Measurements from ENCODE around the gene LHX4. TPM values are rescaled to one million over a fixed set of nuclear protein-coding genes. Genes with fewer than 3 reads are reported as not detected.

The LHX4 gene
- total and polyA plus RNA-seq, 2 of the 4 experiments (the other 2 are of a cell fraction), result 0.05 to 0.18 TPM

DNA sequence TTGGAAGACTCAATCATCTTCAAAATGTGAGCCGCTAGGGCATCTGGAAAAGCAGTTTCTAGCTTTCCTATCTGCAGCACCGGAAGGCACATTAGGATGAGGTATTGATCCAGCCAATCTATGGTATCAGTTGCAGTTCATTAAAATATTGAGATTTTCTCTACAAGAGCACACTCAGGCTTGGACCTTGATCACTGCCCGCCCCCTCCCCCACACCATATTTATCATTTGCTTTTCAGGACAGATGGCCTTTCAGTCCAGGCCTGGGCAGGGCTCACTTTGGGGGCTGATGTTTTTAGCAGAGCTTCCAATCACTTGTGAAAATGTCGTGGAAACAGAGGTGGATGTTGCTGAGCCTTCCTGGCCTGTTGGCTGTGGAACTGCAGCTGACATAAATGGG lies 17.5 kb downstream of the LHX4 start:
- Histone ChIP-seq H2BK5ac (ENCODE audit: low read depth, low read length, poor library complexity, severe bottlenecking) (no peak overlapping the region), H3K4ac (ENCODE audit: low read depth, low read length) (no peak overlapping the region), H2AFZ (replicated peaks; ENCODE audit: low read length, poor library complexity) (no peak overlapping the region), H3K56ac (ENCODE audit: extremely low read depth, insufficient read depth, low read length) (no peak overlapping the region), H2BK20ac (ENCODE audit: low read depth, low read length) (no peak overlapping the region), H3K27me3 (ENCODE audit: control insufficient read depth, insufficient read depth, low read length) (peaks cover 17% of the 10 kb centered on the region), H2BK15ac (ENCODE audit: low read depth, low read length) (no peak overlapping the region), H2AK5ac (ENCODE audit: low read depth, low read length) (no peak overlapping the region), H4K91ac (ENCODE audit: insufficient read depth, low read depth, low read length) (no peak overlapping the region), H2AK9ac (replicated peaks; ENCODE audit: low read depth, low read length, poor library complexity) (no peak overlapping the region), H3K79me1 (ENCODE audit: low read depth in 1 of 2, low read length in 2 of 2) (no peaks in the 10 kb centered on the region), H4K20me1 (ENCODE audit: insufficient read depth, low read length) (no peaks in the 10 kb centered on the region), H3K4me3 (ENCODE audit: insufficient read depth, low read depth, low read length) (no peak overlapping the region), H3K4me1 (ENCODE audit: control insufficient read depth, insufficient read depth, low read length) (peaks cover 4% of the 10 kb centered on the region; the same call in 1 of the 2 replicates), H3K4me2 (ENCODE audit: low read depth, low read length) (no peak overlapping the region), H2BK120ac (ENCODE audit: low read depth, low read length) (no peak overlapping the region), H3K14ac (replicated peaks; ENCODE audit: low read depth, low read length) (no peak overlapping the region), H3K9me1 (ENCODE audit: insufficient read depth, low read length) (peaks cover 4% of the 10 kb centered on the region; the same call in 1 of the 2 replicates), H3K9me3 (ENCODE audit: control insufficient read depth, insufficient read depth, low read length) (no peaks in the 10 kb centered on the region), H4K5ac (ENCODE audit: low read depth, low read length) (no peak overlapping the region), H3K23ac (ENCODE audit: low read depth, low read length) (no peak overlapping the region), H3K18ac (ENCODE audit: low read depth, low read length) (no peak overlapping the region), H3K27ac (ENCODE audit: insufficient read depth, low read length) (no peak overlapping the region), H4K8ac (ENCODE audit: low read depth in 2 of 2, low read length in 2 of 2) (no peak overlapping the region), H3K9ac (ENCODE audit: low read depth, low read length) (no peak overlapping the region), H3K36me3 (ENCODE audit: control insufficient read depth, insufficient read depth, low read length) (no peaks in the 10 kb centered on the region)
- TF ChIP-seq RCOR1 (IDR thresholded peaks at IDR 0.05; ENCODE audit: insufficient replicate concordance, low read length) (no peak), MAFK (IDR thresholded peaks at IDR 0.05; ENCODE audit: low read depth, low read length) (no peak), RAD21 (IDR thresholded peaks at IDR 0.05; ENCODE audit: low read length) (no peak), SMC3 (IDR thresholded peaks at IDR 0.05; ENCODE audit: low read depth, low read length) (no peak), BHLHE40 (IDR thresholded peaks at IDR 0.05; ENCODE audit: low read depth, low read length) (no peak), NFE2L2 (IDR thresholded peaks at IDR 0.05; ENCODE audit: low read depth, low read length) (no peak), CHD1 (IDR thresholded peaks at IDR 0.05; ENCODE audit: low read depth, low read length) (no peak), MAZ (IDR thresholded peaks at IDR 0.05; ENCODE audit: borderline replicate concordance, low read depth, low read length) (no peak), POLR2A (IDR thresholded peaks at IDR 0.05; ENCODE audit: low read depth, low read length) (no peak), MXI1 (IDR thresholded peaks at IDR 0.05; ENCODE audit: borderline replicate concordance, low read depth, low read length) (no peak), RFX5 (IDR thresholded peaks at IDR 0.05; ENCODE audit: low read depth, low read length) (no peak), CEBPB (IDR thresholded peaks at IDR 0.05; ENCODE audit: low read depth, low read length) (no peak)
- TF ChIP-seq, protein P1, sequence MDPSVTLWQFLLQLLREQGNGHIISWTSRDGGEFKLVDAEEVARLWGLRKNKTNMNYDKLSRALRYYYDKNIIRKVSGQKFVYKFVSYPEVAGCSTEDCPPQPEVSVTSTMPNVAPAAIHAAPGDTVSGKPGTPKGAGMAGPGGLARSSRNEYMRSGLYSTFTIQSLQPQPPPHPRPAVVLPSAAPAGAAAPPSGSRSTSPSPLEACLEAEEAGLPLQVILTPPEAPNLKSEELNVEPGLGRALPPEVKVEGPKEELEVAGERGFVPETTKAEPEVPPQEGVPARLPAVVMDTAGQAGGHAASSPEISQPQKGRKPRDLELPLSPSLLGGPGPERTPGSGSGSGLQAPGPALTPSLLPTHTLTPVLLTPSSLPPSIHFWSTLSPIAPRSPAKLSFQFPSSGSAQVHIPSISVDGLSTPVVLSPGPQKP (IDR thresholded peaks at IDR 0.05; ENCODE audit: borderline replicate concordance, low read depth, low read length), result no peak
- TF ChIP-seq, protein P2, sequence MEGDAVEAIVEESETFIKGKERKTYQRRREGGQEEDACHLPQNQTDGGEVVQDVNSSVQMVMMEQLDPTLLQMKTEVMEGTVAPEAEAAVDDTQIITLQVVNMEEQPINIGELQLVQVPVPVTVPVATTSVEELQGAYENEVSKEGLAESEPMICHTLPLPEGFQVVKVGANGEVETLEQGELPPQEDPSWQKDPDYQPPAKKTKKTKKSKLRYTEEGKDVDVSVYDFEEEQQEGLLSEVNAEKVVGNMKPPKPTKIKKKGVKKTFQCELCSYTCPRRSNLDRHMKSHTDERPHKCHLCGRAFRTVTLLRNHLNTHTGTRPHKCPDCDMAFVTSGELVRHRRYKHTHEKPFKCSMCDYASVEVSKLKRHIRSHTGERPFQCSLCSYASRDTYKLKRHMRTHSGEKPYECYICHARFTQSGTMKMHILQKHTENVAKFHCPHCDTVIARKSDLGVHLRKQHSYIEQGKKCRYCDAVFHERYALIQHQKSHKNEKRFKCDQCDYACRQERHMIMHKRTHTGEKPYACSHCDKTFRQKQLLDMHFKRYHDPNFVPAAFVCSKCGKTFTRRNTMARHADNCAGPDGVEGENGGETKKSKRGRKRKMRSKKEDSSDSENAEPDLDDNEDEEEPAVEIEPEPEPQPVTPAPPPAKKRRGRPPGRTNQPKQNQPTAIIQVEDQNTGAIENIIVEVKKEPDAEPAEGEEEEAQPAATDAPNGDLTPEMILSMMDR (conservative IDR thresholded peaks at IDR 0.05; ENCODE audit: low read depth, low read length), result no peak
- TF ChIP-seq, protein P3, sequence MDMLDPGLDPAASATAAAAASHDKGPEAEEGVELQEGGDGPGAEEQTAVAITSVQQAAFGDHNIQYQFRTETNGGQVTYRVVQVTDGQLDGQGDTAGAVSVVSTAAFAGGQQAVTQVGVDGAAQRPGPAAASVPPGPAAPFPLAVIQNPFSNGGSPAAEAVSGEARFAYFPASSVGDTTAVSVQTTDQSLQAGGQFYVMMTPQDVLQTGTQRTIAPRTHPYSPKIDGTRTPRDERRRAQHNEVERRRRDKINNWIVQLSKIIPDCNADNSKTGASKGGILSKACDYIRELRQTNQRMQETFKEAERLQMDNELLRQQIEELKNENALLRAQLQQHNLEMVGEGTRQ (IDR thresholded peaks at IDR 0.05; ENCODE audit: low read depth, low read length), result no peak
- intact Hi-C loops (cut with micrococcal nuclease), result no loop called here
- BruUV-seq (replicated peaks), result no TSS peak
- ChIA-PET POLR2A (ENCODE audit: unreplicated experiment) (no interaction called here), CTCF (no interaction called here)
- DNase-seq (no peak), ATAC-seq (ENCODE audit: low read depth) (no peak)
- dilution Hi-C loops (cut with HindIII; ENCODE audit: low sequenced_read_pairs, unreplicated experiment), result no loop called here
- no CpG with 5 or more reads among the region's 4 CpGs for WGBS, 2 experiments (ENCODE audit: extremely low coverage in 2 of 2, insufficient read length in 1 of 2)
- in situ Hi-C loops (cut with MboI; ENCODE audit: low sequenced_read_pairs), result no loop called here

All from IMR-90 (cell line).